Spleen (tissue), 11 donors: Measurements from ENCODE around the gene ANKRD44. TPM values are rescaled to one million over a fixed set of nuclear protein-coding genes. Genes with fewer than 3 reads are reported as not detected.

Experiments
- DNase-seq: peaks from one replicate; pipeline ENCODE4 v3.0.0-alpha.2; 2020
- H3K27ac ChIP-seq, 8 donors: fragments of 200-600 bp; sonication (generic) in 7 of 8; 1 replicate in 4 of 8; 2 replicates in 4 of 8; pipeline versions ENCODE4 v1.5.0 to v1.8.0; 2016 to 2021; ENCODE audit warnings: inconsistent platforms in 4 of 8, mild to moderate bottlenecking in 4 of 8, moderate library complexity in 1 of 8
- H3K27me3 ChIP-seq, 7 donors: fragments of 200-600 bp; sonication (generic) in 6 of 7; replicated peaks in 1 of 7; 1 replicate in 4 of 7; 2 replicates in 3 of 7; pipeline versions ENCODE4 v1.5.0 to v1.8.0; 2016 to 2021; ENCODE audit warnings: inconsistent platforms in 3 of 7, mild to moderate bottlenecking in 1 of 7
- H3K36me3 ChIP-seq, 6 donors: fragments of 200-600 bp; sonication (generic) in 5 of 6; 1 replicate in 4 of 6; 2 replicates in 2 of 6; pipeline versions ENCODE4 v1.5.0 to v1.8.0; 2016 to 2021; ENCODE audit warnings: inconsistent platforms in 2 of 6
- H3K4me1 ChIP-seq, 6 donors: fragments of 200-600 bp; sonication (generic) in 5 of 6; 1 replicate in 3 of 6; 2 replicates in 3 of 6; pipeline versions ENCODE4 v1.5.0 to v1.8.0; 2016 to 2021; ENCODE audit warnings: inconsistent platforms in 3 of 6
- H3K4me3 ChIP-seq, 8 donors: fragments of 200-600 bp; sonication (generic) in 7 of 8; 1 replicate in 4 of 8; 2 replicates in 4 of 8; pipeline versions ENCODE4 v1.5.0 to v1.8.0; 2016 to 2021; ENCODE audit warnings: inconsistent platforms in 4 of 8, mild to moderate bottlenecking in 4 of 8, moderate library complexity in 2 of 8
- H3K9me3 ChIP-seq, 8 donors: fragments of 200-600 bp; sonication (generic) in 7 of 8; 1 replicate in 4 of 8; 2 replicates in 4 of 8; pipeline versions ENCODE4 v1.5.0 to v1.8.0; 2016 to 2021; ENCODE audit warnings: inconsistent platforms in 4 of 8
- CTCF ChIP-seq, 11 experiments: fragments of 200-600 bp in 7 of 11; fragments of 450-650 bp in 4 of 11; sonication (generic) in 4 of 11; IDR thresholded peaks in 8 of 11; conservative IDR thresholded peaks in 3 of 11; 1 replicate in 7 of 11; 2 replicates in 4 of 11; pipeline versions ENCODE4 v1.4.0 to v1.8.0; 2016 to 2021; ENCODE audit warnings: antibody characterized with exemption in 11 of 11, inconsistent platforms in 4 of 11, mild to moderate bottlenecking in 1 of 11
- POLR2A ChIP-seq, 3 donors: fragments of 450-650 bp; IDR thresholded peaks; one replicate each; pipeline ENCODE4 v1.5.1; 2017; ENCODE audit warnings: antibody characterized with exemption in 3 of 3, mild to moderate bottlenecking in 1 of 3
- POLR2AphosphoS5 ChIP-seq, 3 donors: sonication (generic); formaldehyde crosslinking; IDR thresholded peaks; one replicate each; pipeline ENCODE4 v1.5.1; 2017; ENCODE audit warnings: antibody characterized with exemption in 3 of 3
- WGBS, 5 donors: extraction: QIAGEN DNeasy Blood & Tissue Kit in 3 of 5; methylation state at CpG; one replicate each; pipeline versions ENCODE4 v1.1.5 to v1.1.7; 2013 to 2018; 5-methylcytosine and 5-hydroxymethylcytosine counted together
- intact Hi-C: fragments of 100-400 bp; cut with DNase I; formaldehyde crosslinking; loops from one replicate; pipeline ENCODE4 v1.15.0; 2023; ENCODE audit warnings: low total_unique reads
- polyA plus RNA-seq, 3 donors: library from polyadenylated mRNA; stranded (reverse); fragments of 200-250 nt; gene quantifications; one replicate each; pipeline ENCODE4 v1.2.1, GENCODE V29; 2013
- total RNA-seq, 7 donors: library from RNA; depleted of rRNA in 3 of 7; stranded (reverse); fragments of >200 nt in 3 of 7; fragmentation: NEBNext Ultra II Directional in 4 of 7; extraction: Animal tissue kit (Norgen Biotek cat#: 25700) in 4 of 7; gene quantifications; one replicate each; pipeline versions ENCODE4 v1.1.0 to v1.2.1, GENCODE V29; 2016 to 2021
- donor health status: healthy with polysubstance abuse.
- donor health status: DM: no; HTN: no; CAD: no; lungs with moderate emphysema.
- donor health status: DM: no; HTN: no; CAD: no.
- donor health status: Bipolar disorder and iron deficiency.
- donor health status: healthy.
- donor health status: DM: no; HTN: no; CAD: no.
- donor health status: DM: yes; HTN: yes; CAD: no.

The ANKRD44 gene
- total and polyA plus RNA-seq, 10 donors = 16.0 to 183 (median 140) TPM

DNA sequence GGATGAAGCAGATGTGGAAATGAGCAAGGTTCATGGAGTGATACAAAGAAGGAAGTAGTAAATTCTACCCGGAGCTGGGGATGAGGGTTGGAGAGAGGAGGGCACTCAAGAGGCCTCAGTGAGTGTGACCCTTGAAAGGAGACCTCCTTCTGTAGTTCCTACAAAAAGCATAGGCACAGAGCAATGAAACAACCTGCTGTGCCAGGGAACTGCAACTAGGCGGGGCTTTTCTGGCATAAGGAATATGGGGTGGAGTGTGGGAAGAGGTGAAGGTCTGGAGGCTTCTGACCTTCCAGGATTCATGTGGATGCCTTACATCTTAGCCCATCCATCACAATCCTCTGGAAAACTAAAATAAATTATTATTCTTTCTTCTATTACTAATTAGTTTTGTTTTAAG, 358.6 kb downstream of the ANKRD44 start:
- Histone ChIP-seq H3K9me3 (no peaks in the 10 kb centered on the region), H3K4me3 (no peak overlapping the region), H3K27ac (no peak overlapping the region), H3K4me1 (no peaks in the 10 kb centered on the region), H3K27me3 (no peaks in the 10 kb centered on the region), H3K36me3 (no peaks in the 10 kb centered on the region)
- DNase-seq = no peak
- WGBS, 5 donors = 64 to 78% (median 70%) methylated on average over 2 of the region's 2 CpGs
- intact Hi-C loops = no loop called here
- TF ChIP-seq POLR2A (IDR thresholded peaks at IDR 0.05) = no peak
- TF ChIP-seq POLR2AphosphoS5 (IDR thresholded peaks at IDR 0.05) = no peak
- no peak for TF ChIP-seq CTCF (IDR thresholded peaks at IDR 0.05 in 8 of 11, conservative IDR thresholded peaks at IDR 0.05 in 3 of 11)

DNA sequence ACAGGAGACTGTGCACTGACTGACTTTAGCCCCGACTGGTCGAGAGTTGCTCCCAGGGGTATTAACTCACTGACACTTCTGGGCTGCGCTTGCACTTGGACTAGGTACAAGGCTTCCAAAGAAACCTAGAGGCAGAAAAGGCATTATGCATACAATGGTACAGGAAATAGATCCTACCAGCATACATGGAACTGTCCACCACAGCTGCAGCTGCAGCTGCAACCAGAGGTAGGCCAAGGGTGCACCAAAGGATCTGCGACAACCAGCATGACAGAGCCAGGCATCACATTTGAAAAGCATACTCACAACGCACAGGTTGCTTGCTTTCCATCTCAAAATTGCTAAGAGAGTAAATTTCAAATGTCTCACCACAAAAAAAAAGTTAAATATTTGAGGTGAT, 361.5 kb downstream of the ANKRD44 start:
- intact Hi-C loops = no loop called here
- TF ChIP-seq POLR2A (IDR thresholded peaks at IDR 0.05) = no peak
- TF ChIP-seq CTCF (IDR thresholded peaks at IDR 0.05 in 8 of 11, conservative IDR thresholded peaks at IDR 0.05 in 3 of 11) = no peak
- H3K4me1 ChIP-seq = no peaks in the 10 kb centered on the region
- H3K27ac ChIP-seq = no peak overlapping the region
- H3K9me3 ChIP-seq = no peaks in the 10 kb centered on the region
- H3K36me3 ChIP-seq = no peaks in the 10 kb centered on the region
- WGBS, 5 donors = 70 to 76% (median 73%) methylated on average over 5 of the region's 5 CpGs
- no peaks in the 10 kb centered on the region for H3K27me3 ChIP-seq
- H3K4me3 ChIP-seq = no peak overlapping the region
- DNase-seq = no peak

GRCh38 chr2:196944570-196944969, 366.0 kb downstream of the ANKRD44 start:
- Histone ChIP-seq H3K4me3 (no peak overlapping the region), H3K27ac (no peak overlapping the region), H3K36me3 (no peaks in the 10 kb centered on the region), H3K9me3 (no peaks in the 10 kb centered on the region), H3K27me3 (no peaks in the 10 kb centered on the region), H3K4me1 (no peaks in the 10 kb centered on the region)
- DNase-seq = no peak
- 62 to 78% (median 69%) methylated on average over 4 of the region's 4 CpGs for WGBS, 5 donors
- intact Hi-C loops = no loop called here
- TF ChIP-seq POLR2AphosphoS5 (IDR thresholded peaks at IDR 0.05) (no peak), POLR2A (IDR thresholded peaks at IDR 0.05) (no peak), CTCF (IDR thresholded peaks at IDR 0.05 in 8 of 11, conservative IDR thresholded peaks at IDR 0.05 in 3 of 11) (no peak)

DNA sequence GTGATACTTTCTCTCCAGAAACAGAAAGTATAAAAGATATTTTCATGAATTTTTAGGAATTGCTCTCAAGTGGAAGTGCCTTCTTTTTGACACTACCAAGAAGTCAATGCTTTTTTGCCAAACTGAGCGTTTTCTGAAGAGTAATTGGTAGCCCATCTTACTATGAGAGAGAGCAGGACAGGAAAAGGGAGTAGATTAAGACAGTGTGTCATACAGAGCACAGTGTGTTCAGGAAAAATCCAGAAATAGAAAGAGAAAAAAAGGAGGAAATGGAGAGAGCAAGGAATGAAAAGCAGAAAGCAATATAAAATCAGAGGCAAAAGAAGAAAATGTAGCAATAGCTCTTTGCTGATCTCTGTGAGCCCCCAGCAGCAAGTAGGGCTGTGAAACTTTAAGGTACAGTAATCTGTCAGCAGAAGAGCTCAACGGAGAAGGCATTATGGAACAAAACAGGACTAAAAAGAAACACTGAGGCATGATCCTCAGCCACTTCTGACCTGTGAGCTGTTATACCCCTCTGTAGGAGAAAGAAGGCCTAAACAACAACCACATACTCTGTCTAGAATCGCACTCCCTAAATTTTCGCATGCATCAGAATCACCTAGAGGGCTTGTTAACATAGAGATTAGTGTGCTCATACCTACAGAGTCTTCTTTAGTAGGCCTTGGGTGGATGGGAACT, 369.0 kb downstream of the ANKRD44 start:
- DNase-seq = no peak
- intact Hi-C loops = no loop called here

More for the DNA sequence above, 369.0 kb downstream of the ANKRD44 start:
- Histone ChIP-seq H3K27ac (no peak overlapping the region), H3K27me3 (no peaks in the 10 kb centered on the region), H3K4me3 (no peak overlapping the region), H3K9me3 (no peaks in the 10 kb centered on the region), H3K4me1 (no peaks in the 10 kb centered on the region), H3K36me3 (no peaks in the 10 kb centered on the region)
- no peak for TF ChIP-seq POLR2A (IDR thresholded peaks at IDR 0.05)
- no peak for TF ChIP-seq CTCF (IDR thresholded peaks at IDR 0.05 in 8 of 11, conservative IDR thresholded peaks at IDR 0.05 in 3 of 11)
- no peak for TF ChIP-seq POLR2AphosphoS5 (IDR thresholded peaks at IDR 0.05)
- WGBS, 5 donors = 72 to 85% (median 83%) methylated on average over 4 of the region's 4 CpGs
